NCI-H2196 treated with DMSO at 0.1 percent for 48 hours (cell line): Measurements from ENCODE around the gene GIMAP2.
"Not testable (repeated sequence)": the region's sequence is repeated elsewhere in the genome, so short reads cannot be mapped to it uniquely, and the experiment has no call there.

Experiments used
- DNase-seq: peaks from one replicate; lab custom pipeline; 2025; ENCODE audit not compliant: unreplicated experiment; lab: John Stamatoyannopoulos, UW

Gene GIMAP2

DNA sequence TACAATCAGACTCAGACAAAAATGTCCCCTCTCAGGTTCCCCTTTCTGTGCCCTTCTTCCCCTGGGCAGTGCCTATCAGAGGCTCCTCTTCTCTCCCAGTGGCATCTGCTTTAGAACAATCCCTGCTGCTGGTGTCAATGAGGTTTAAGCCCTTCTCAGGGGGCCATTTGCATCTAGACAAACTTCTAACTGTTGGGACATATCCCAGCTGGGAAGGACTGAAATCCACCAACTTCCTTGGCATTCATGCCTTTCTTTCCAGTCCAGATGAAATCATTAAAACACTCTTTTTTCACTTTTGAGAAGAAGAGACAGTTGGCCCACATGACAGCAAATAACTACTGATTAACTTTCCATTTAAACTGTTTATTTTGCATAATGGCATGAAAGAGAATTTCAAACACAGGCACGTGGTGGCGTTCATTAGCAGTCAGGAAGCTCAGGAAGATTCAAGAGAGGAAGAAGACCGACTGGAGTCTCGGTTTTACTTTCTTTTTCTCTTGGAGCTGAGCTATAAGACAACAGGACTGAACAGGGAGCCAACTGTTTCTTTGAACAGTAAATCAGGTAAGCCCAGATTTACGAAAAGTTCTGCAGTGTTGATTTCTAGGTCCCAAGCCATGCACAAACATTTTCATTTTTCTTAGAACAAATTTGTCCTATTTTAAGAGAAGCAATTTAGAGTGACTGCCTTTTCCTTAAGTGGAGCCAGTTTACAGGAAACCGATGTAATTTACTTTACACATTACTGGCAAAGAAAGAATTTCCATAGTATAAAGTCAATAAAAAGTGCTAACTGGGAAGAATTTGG, at the start of gene GIMAP2:
Gene GIMAP2, plus strand, starts transcription at position 488 of the 811 bp plus-strand sequence. CDS start 1,354 bp downstream, outside the sequence.
- no peak for DNase-seq

DNA sequence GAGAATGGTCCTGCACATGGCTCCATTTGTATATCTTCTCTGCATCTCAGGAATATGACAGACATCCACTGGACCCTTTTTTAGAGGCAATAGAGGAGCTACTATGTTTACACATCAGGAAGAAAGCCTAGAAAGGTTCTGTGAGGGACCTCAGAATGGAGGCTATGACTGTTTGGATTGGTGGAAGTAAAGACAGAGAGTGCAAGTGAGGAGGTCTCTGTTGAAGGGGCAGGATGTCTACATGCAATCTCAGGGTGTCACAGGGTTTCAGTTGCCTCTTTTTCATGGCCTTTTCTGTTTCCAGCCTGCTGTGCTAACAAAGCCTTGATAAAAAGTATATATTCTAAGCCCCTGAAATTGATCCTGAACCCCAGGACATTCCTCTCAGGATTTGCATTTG, 43.7 kb upstream of the GIMAP2 start:
- no peak for DNase-seq

DNA sequence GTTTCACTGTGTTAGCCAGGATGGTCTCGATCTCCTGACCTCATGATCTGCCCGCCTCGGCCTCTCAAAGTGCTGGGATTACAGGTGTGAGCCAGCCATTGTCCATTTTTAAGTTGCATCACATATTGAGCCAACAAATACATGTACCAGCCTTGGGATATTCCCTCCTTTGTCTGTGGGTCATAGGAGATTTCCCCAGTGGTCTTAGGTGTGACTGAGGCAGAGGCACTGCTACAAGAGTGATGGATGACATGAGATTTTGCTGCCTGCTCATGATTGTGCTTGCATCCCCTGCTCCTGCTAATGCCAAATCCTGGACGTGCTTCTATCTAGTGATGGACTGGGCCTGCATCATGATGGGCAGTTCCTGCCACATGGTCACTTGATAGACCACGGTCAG, 42.6 kb upstream of the GIMAP2 start:
- no peak for DNase-seq

DNA sequence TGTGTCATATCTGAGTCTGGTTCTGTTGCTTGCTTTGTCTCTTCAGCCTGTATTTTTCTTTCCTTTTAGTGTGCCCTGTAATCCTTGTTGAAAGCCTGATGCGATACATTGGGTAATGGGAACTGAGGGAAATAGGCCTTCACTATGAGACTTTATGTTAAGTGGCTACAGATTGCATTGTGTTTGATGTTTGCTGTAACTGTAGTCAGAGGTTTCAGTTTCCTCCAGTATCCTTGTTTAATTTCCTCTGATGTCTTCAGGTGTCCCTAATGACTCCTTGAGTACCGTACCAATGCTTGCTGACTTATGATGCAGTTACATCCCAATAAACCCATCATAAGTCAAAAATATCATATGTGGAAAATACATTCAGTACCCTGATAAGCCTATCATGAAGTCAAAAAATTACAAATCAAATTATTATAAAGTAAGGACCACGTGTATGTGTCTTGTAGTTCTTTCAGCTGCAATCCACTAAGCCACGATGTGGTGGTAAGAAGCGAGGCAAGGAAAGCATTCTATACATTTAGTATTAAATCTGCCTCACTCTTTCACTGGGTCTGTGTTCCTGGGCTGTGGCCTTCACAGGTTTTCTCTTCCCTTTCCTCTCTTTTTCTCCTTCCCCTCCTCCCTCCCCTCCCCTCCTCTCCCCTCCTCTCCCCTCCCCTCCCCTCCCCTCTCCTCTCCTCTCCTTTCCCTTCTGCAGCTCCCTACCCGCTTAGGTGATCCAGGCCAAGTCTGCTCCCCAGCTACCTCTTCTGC, 40.1 kb upstream of the GIMAP2 start:
- DNase-seq, result no peak

DNA sequence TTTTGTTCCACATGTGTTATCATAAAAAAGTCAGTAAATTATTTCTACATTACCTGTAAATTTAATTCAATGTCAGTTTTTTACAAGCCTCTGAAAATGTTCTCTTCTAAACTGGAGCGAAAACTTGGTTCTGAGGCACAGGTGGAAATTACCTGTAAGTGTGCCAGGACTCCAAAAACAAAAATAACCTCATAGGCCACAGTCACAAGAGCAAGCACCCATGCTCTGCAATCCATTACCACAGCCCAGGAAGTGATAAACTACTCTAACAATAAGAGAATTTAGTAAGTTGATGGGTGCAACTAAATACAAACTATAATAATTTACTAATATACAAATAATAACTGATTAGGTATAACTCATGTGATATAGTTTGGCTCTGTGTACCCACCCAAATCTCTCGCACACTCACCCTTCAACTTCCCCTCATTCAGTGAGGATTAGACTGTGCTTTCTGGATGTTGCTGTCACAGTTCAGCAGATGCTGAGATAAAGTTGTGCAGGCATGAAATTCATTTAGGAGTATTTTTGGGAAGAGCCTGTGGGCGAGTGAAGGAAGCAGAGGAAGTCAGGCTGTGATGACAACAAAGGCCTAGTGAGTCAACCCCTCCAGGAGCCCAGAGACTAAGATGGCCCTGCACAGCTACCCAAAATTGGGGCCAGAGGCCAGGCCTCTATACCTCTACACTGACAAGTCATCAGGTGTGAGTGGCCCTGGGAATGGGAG, 37.0 kb upstream of the GIMAP2 start:
- DNase-seq, result no peak

DNA sequence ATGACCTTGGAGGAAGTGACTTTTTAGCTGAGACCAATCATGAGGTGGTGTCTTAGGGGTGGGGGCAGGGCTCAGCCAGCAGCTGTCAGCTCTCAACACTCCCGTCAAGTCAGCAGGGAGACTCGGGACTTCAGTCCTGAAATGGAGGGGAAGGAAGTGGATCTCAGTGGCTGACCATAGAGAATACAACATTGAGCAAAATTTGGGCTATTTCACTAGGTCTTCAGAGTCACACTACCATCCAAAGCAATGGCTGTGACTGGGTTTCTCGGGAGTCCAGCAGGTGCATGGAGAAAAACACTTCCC, 36.5 kb upstream of the GIMAP2 start:
- DNase-seq, result no peak

DNA sequence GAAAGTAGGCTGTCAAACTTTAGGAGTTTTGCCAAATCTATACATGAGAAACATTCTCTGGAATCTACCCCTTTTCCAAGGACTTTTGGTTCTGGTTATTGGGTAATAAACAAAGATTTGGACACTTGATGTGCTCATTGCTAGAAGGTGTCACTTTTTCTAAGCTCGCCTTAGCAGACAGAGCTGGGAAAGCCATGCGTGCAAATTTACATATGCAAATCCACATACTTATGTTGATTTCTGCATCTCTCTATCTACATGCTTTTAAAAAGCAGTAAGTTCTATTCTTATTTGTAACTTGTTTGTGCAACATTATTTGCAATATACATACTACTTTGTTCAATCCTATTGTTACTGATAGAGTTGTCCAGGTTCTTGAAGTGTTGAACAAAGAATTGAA, 30.8 kb upstream of the GIMAP2 start:
- DNase-seq, result no peak

DNA sequence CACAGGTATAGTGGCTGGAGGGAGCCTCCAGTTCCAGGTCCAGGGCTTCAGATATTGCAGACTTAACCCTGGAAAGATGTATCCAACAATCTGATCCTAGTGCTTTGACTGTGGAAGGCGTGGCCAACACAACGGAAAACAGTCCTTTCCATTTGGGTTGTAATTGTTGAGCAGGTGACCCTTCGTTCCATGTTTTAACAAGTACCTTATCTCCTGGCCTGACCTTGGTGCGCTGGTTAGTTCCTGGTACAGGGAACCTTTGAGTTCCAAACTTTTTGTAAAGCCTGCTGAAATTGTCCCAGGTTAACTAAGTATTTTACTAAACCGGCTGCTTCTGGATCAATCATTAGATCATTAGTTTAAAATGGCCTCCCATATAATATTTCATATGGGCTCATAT, 29.5 kb upstream of the GIMAP2 start:
- DNase-seq, result no peak

DNA sequence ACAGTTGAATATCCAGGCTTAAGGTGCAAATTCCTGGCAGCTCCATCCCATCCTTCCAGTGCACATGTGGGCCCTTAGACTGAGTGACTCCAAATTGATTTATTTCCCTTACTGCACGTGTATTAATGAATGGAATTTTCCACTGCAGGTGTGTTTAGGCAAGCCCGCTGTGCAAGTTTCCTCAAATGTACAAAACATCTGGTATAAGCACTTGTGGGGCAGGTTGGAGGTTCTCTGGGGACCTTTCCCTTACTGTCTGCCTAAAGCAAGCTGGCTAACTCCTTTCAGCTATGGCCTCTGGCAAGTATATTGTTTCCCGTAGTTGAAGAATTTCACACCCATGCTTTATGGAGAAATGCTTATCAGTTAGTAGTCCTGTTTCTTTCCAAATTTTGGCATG, 28.0 kb upstream of the GIMAP2 start:
- DNase-seq, result no peak

DNA sequence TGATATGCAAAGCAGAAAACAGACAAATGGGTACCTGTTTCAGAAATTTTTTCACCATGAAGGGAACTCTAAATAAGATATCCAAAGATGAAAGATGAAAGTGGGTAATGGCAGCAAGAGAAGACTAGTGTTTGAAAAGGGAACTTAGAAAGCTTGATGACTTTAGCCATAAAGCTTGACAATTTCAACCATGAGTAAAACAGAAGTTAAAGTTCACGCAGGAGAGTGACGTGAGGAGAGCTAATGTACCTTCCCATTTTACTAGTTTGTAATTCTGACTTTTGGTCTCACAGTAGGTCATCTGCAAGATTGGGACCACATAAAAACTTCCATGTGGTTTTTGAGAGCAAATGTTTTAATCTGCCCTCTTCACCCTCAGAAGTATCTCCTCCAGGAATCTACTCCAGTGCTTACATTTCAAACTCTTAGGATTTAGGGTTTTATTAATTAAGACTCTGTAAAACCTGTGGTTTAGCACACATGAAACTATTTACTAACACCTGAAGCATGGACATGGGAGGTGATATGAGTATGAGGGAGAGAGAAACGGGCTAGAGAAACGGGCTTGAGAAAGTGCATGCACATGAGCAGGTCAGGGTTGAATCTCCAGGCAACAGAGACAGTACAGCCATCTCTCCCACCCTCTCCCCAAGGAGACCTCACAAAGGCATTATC, 24.4 kb upstream of the GIMAP2 start:
- no peak for DNase-seq

DNA sequence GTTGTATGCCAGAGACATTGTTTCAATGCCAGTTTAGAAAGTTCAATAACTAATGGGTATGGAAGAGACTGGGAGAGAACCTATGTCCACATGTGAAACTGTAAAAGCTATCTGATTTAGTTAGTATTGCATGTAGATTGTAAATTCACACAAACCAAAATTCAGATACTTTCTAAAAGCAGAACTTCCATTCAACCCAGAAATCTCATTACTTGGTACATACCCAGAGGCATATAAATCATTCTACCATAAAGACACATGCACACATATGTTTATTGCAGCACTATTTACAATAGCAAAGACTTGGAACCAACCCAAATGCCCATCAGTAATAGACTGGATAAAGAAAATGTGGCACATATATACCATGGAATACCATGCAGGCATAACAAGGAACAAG, 22.7 kb upstream of the GIMAP2 start:
- DNase-seq, result not testable (repeated sequence)

DNA sequence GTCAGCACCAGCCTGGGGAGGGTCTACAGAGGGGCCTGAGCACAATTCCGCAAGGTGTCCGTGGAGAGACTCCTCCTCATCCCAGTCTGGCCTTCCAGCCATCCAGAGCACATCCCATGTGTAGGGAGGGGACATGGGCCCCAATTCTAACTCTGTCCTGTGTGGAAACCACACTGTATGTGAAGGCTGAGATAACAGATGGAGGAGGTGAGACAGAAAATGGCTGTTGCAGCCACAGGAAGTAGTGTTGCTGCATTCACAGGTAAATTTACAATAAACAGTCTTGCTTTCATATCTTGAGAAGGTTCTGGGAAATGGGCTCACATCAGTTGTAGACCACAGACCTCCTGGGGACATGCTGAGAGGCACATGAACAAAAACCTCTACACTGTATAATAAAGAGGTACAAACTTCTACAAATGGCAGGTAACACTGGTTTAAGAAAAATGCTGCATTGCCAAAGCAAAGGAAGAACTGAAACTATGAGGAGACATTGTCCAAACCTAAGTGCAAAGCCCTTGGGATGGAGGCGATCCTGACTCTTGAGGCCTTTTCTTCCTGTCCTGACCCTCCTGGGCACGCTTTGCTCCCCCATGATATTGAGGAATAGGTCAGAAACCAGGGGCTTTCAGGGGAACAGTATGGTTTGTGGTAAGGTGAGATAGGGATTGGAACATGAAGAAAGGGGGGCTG, 21.6 kb upstream of the GIMAP2 start:
- no peak for DNase-seq

DNA sequence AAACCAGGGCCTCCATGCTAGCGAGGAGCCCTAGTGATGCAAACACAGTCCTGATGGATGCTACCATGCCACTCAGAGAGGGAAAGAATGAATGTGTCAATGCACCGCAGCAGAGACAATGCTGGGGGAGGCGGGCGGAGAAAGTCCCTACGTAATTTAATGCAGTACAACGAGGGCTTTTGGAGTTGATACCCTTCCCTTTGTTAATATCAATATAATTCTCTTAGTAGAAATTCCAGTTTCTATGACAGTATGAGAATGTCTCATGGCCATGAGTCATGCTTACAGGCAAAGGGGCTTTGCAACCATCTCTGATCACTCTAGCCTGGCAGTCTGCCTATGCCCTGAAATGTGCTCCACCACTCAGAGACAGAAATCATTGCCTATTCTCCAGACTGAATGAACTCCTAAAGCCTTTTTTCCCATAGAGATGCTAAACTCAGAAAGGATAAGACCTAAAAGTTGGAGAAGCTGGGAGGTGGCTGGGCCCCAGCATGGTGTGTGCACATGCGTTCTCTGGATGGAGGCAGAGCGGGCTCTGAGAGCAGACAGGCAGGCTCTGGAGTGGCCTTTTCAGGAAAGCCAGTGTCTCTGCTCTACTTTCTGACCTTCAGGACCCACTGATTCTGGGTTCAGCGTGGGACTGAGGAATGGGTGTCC, 20.3 kb upstream of the GIMAP2 start:
- DNase-seq, result no peak

DNA sequence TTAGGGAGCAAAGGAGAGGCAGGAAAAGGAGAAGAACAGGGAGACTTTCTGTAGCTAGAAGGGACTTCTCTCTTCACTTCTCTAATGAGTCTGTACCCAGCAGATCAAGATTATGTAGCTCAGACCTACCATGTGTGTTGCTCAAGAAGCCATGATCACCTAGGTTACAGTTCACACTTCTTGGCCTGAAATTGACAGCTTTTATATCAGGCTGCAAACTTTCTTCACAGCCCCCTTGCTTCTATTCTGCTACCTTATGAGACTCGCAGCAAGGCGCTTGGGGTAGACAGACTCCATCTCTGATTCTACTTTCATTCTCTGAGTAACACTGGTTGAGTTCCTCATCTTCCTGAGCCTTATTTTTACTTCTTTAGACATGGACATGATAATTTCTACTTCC, 19.6 kb upstream of the GIMAP2 start:
- no peak for DNase-seq

DNA sequence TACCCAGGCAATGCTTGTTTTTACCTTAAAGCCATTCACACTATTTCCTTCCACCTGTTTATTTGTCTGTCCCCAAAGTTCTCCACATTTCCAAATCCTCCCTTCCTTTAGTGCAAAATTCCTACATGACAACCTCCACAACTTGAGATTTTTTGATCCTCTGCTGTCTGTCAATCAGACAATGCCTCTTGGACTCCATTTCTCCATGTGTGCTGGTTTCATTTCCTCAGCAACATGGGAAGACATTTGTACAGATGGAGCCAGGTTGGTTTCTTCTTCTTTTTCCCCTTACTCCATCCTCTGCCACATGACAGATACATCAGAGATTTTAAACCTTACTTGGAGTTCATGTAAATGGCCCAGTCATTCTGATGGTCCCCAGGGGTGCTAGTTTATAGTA, 19.1 kb upstream of the GIMAP2 start:
- DNase-seq, result no peak

DNA sequence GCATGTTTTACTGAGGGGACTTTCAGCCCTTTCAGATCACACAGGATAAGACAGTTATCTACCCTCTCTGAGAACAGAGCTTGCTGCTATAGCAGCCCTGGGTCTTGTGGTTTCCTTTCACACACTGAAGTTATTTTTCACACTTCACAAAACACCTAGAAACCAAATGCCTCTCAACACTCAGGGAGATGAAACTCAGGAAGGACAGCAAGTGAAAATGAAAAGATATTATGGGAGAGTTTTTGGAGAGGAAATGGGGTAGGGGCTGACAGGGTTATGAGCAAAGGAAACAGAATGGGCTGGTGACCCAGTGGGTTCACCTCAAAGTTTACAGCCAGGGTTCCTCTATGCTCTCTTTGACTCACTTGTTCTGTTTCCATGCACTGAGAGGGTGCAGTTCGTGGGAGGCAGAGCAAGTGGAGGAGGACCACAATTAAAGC, 17.0 kb upstream of the GIMAP2 start:
- DNase-seq, result no peak

DNA sequence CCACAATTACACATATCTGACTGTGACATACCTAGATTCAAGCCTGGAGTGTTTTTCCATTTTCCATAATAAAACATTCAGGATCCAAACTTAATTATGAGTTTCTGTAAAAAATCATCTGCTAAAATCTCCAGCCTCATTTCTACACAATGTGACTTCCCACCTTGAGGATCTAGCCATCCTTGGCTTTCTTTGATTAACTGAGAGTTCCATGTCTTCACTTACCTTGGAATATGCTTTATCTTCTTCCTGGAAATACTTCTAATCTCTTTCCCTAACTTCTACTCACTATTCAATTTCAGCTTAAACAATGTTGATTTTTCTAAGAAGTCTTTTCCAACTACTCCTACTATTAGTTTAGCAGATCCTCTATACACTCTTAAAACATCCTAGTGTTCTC, 16.5 kb upstream of the GIMAP2 start:
- no peak for DNase-seq

DNA sequence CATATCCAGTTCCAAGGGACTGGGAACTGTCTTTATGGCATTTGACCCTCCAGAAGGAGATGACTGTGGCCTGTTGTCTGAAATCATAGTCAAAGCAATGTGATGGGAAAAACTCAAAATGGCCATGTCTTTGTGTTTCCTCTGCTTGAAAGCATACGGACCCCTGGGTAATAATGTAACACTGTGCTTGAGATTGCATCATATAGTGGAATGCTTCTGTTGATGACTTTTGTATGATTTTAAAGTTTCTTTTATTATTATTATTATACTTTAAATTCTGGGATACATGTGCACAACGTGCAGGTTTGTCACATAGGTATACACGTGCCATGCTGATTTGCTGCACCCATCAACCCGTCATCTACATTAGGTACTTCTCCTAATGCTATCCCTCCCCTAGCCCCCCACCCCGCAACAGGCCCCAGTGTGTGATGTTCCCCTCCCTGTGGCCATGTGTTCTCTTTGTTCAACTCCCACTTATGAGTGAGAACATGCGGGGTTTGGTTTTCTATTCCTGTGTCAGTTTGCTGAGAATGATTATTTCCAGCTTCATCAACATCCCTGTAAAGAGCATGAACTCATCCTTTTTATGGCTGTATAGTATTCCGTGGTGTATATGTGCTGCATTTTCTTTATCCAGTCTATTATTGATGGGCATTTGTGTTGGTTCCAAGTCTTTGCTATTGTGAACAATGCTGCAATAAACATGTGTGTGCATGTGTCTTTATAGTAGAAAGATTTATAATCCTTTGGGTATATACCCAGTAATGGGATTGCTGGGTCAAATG, 13.5 kb upstream of the GIMAP2 start:
- DNase-seq, result not testable (repeated sequence)

DNA sequence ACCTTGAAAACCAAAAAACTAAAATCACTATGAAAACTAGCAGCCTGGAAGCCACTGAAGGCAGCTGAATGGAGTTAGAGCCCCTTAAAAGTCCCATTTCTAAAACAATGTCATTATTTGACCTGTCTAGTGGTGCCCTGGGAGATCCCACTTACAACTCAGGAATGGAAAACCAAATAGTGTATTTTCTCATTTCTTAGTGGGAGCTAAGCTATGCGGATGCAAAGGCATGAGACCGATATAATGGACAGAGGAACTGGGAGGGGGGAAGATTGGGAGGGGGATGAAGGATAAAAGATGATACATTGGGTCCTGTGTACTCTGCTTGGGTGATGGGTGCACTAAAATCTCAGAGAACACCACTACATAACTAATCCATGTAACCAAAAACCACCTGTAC, 9.8 kb upstream of the GIMAP2 start:
- no peak for DNase-seq
